GM12878 (cell line): ENCODE data around the gene EIF5B.

Experiments used
- BMI1 ChIP-seq: fragments of 450-650 bp; IDR thresholded peaks from 2 replicates; pipeline ENCODE4 v1.6.1; 2016; ENCODE audit warnings: mild to moderate bottlenecking, moderate library complexity, borderline replicate concordance
- CEBPB ChIP-seq, 2 experiments: fragments of 150-350 bp in 1 of 2; IDR thresholded peaks; 2 replicates each; pipeline ENCODE4 v1.6.1; 2012 to 2014; ENCODE audit warnings: low read depth in 2 of 2, low read length in 2 of 2, borderline replicate concordance in 1 of 2, inconsistent platforms in 1 of 2
- CTCF ChIP-seq, 3 experiments: IDR thresholded peaks in 2 of 3; conservative IDR thresholded peaks in 1 of 3; 2 replicates each; pipeline ENCODE4 v1.5.1; 2011; ENCODE audit warnings: low read depth in 3 of 3, low read length in 3 of 3, mild to moderate bottlenecking in 3 of 3, control low read depth in 2 of 3, moderate library complexity in 2 of 3, inconsistent platforms in 1 of 3, mixed read lengths in 1 of 3; ENCODE audit not compliant: control insufficient read depth in 2 of 3, insufficient read depth in 1 of 3; ENCODE audit errors: extremely low read depth in 1 of 3
- EP300 ChIP-seq, 2 experiments: fragments of 150-350 bp in 1 of 2; IDR thresholded peaks; 2 replicates each; pipeline ENCODE4 v1.6.1; 2011 to 2012; ENCODE audit warnings: low read depth in 2 of 2, low read length in 2 of 2, borderline replicate concordance in 1 of 2, improper control_type of control experiment in 1 of 2, inconsistent platforms in 1 of 2; ENCODE audit not compliant: control insufficient read depth in 1 of 2
- HDAC2 ChIP-seq: fragments of 200-600 bp; sonication (generic); IDR thresholded peaks from 2 replicates; pipeline ENCODE4 v1.6.1; 2017
- JUND ChIP-seq: IDR thresholded peaks from 2 replicates; pipeline ENCODE4 v1.6.1; 2012; ENCODE audit warnings: low read depth, mild to moderate bottlenecking, low read length, improper control_type of control experiment, moderate library complexity
- MYC ChIP-seq: IDR thresholded peaks from 2 replicates; pipeline ENCODE4 v1.6.1; 2011; ENCODE audit warnings: mild to moderate bottlenecking, low read length, moderate library complexity, inconsistent platforms; ENCODE audit not compliant: insufficient read depth, insufficient replicate concordance, insufficient read length, severe bottlenecking
- POLR2A ChIP-seq: IDR thresholded peaks from 2 replicates; pipeline ENCODE4 v1.6.1; 2011; ENCODE audit warnings: low read depth, mild to moderate bottlenecking, low read length
- POLR2AphosphoS2 ChIP-seq: IDR thresholded peaks from 2 replicates; pipeline ENCODE4 v1.6.1; 2011; ENCODE audit warnings: low read depth, mild to moderate bottlenecking, low read length, improper control_type of control experiment, moderate library complexity
- SUZ12 ChIP-seq: fragments of 200-600 bp; sonication (generic); IDR thresholded peaks from one replicate; pipeline ENCODE4 v1.6.1; 2018; ENCODE audit warnings: antibody characterized with exemption, mild to moderate bottlenecking; ENCODE audit not compliant: unreplicated experiment
- ZNF217 ChIP-seq: fragments of 450-650 bp; IDR thresholded peaks from 2 replicates; pipeline ENCODE4 v1.6.1; 2017; ENCODE audit warnings: antibody characterized with exemption, mild to moderate bottlenecking
- ZNF274 ChIP-seq: IDR thresholded peaks from one replicate; pipeline ENCODE4 v1.8.0; 2011; ENCODE audit not compliant: insufficient read length, insufficient read depth

DNA sequence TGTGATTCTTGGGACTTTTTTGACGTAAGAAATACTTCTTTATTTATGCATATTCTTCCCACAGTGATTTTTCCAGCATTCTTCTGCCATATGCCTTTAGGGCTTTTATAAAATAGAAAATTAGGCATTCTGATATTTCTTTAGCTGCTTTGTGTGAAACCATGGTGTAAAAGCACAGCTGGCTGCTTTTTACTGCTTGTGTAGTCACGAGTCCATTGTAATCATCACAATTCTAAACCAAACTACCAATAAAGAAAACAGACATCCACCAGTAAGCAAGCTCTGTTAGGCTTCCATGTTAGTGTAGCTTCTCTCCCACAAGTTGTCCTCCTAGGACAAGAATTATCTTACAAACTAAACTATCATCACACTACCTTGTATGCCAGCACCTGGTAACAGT lies 62.6 kb downstream of the EIF5B start:
- no peak for TF ChIP-seq ZNF274
- TF ChIP-seq CTCF (IDR thresholded peaks at IDR 0.05 in 2 of 3, conservative IDR thresholded peaks at IDR 0.05 in 1 of 3; ENCODE audit: control insufficient read depth in 2 of 3, extremely low read depth in 1 of 3, insufficient read depth in 1 of 3, low read depth in 3 of 3, low read length in 3 of 3): no peak
- TF ChIP-seq POLR2A: no peak
- no peak for TF ChIP-seq MYC
- no peak for TF ChIP-seq POLR2AphosphoS2
- TF ChIP-seq JUND: no peak
- TF ChIP-seq SUZ12: no peak
- TF ChIP-seq ZNF217: no peak
- no peak for TF ChIP-seq EP300 (IDR thresholded peaks at IDR 0.05; ENCODE audit: borderline replicate concordance in 1 of 2, control insufficient read depth in 1 of 2, low read depth in 2 of 2, low read length in 2 of 2)
- no peak for TF ChIP-seq HDAC2
- TF ChIP-seq CEBPB (IDR thresholded peaks at IDR 0.05; ENCODE audit: borderline replicate concordance in 1 of 2, low read depth in 2 of 2, low read length in 2 of 2): no peak
- no peak for TF ChIP-seq BMI1
